ENCODE measurements around the gene SETD2.
"Not testable (repeated sequence)": the region's sequence is repeated elsewhere in the genome, so short reads cannot be mapped to it uniquely, and the experiment has no call there.

SETD2 gene

GRCh38 chr3:47070770-47071169 lies 93.1 kb downstream of the SETD2 start:
- TF ChIP-seq, protein P1, sequence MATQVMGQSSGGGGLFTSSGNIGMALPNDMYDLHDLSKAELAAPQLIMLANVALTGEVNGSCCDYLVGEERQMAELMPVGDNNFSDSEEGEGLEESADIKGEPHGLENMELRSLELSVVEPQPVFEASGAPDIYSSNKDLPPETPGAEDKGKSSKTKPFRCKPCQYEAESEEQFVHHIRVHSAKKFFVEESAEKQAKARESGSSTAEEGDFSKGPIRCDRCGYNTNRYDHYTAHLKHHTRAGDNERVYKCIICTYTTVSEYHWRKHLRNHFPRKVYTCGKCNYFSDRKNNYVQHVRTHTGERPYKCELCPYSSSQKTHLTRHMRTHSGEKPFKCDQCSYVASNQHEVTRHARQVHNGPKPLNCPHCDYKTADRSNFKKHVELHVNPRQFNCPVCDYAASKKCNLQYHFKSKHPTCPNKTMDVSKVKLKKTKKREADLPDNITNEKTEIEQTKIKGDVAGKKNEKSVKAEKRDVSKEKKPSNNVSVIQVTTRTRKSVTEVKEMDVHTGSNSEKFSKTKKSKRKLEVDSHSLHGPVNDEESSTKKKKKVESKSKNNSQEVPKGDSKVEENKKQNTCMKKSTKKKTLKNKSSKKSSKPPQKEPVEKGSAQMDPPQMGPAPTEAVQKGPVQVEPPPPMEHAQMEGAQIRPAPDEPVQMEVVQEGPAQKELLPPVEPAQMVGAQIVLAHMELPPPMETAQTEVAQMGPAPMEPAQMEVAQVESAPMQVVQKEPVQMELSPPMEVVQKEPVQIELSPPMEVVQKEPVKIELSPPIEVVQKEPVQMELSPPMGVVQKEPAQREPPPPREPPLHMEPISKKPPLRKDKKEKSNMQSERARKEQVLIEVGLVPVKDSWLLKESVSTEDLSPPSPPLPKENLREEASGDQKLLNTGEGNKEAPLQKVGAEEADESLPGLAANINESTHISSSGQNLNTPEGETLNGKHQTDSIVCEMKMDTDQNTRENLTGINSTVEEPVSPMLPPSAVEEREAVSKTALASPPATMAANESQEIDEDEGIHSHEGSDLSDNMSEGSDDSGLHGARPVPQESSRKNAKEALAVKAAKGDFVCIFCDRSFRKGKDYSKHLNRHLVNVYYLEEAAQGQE (IDR thresholded peaks at IDR 0.05; ENCODE audit: insufficient replicate concordance, low read depth) = no peak
- TF ChIP-seq GABPA (IDR thresholded peaks at IDR 0.05; ENCODE audit: low read depth) = no peak
- TF ChIP-seq, protein P2, sequence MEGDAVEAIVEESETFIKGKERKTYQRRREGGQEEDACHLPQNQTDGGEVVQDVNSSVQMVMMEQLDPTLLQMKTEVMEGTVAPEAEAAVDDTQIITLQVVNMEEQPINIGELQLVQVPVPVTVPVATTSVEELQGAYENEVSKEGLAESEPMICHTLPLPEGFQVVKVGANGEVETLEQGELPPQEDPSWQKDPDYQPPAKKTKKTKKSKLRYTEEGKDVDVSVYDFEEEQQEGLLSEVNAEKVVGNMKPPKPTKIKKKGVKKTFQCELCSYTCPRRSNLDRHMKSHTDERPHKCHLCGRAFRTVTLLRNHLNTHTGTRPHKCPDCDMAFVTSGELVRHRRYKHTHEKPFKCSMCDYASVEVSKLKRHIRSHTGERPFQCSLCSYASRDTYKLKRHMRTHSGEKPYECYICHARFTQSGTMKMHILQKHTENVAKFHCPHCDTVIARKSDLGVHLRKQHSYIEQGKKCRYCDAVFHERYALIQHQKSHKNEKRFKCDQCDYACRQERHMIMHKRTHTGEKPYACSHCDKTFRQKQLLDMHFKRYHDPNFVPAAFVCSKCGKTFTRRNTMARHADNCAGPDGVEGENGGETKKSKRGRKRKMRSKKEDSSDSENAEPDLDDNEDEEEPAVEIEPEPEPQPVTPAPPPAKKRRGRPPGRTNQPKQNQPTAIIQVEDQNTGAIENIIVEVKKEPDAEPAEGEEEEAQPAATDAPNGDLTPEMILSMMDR (IDR thresholded peaks at IDR 0.05; ENCODE audit: insufficient read depth, low read length) = no peak
- TF ChIP-seq POLR2AphosphoS5 (IDR thresholded peaks at IDR 0.05; ENCODE audit: low read depth) = no peak
- no peak for TF ChIP-seq SPI1 (IDR thresholded peaks at IDR 0.05; ENCODE audit: borderline replicate concordance, low read depth)

DNA sequence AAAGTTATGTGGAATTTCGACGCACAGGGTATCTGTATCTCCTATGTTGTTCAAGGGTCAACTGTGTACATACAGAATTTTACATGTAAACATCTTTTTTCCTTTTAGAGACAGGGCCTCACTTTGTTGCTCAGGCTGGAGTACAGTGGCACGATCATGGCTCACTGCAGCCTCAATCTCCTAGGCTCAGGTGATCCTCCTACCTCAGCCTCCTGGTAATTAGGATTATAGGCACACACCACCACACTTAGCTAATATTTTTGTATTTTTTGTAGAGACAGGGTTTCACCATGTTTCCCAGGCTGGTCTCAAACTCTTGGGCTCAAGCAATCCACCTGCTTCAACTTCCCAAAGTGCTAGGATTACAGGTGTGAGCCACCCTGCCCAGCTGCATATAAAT lies 97.7 kb downstream of the SETD2 start:
- H3K4me3 ChIP-seq (replicated peaks; ENCODE audit: insufficient read depth, low read length); H3K27me3 ChIP-seq (ENCODE audit: insufficient read depth, poor library complexity, severe bottlenecking); DNase-seq (ENCODE audit: low read depth in 1 of 2, low spot score in 1 of 2); H3K27ac ChIP-seq (replicated peaks): not testable (repeated sequence)

More at GRCh38 chr3:47070770-47071169, 93.1 kb downstream of the SETD2 start:
- Histone ChIP-seq H3K27me3 (ENCODE audit: insufficient read depth, poor library complexity, severe bottlenecking) (no peaks in the 10 kb centered on the region), H3K4me3 (replicated peaks; ENCODE audit: insufficient read depth, low read length) (no peak overlapping the region), H3K27ac (replicated peaks) (no peak overlapping the region)
- no peak for DNase-seq (ENCODE audit: low read depth in 1 of 2, low spot score in 1 of 2)

DNA sequence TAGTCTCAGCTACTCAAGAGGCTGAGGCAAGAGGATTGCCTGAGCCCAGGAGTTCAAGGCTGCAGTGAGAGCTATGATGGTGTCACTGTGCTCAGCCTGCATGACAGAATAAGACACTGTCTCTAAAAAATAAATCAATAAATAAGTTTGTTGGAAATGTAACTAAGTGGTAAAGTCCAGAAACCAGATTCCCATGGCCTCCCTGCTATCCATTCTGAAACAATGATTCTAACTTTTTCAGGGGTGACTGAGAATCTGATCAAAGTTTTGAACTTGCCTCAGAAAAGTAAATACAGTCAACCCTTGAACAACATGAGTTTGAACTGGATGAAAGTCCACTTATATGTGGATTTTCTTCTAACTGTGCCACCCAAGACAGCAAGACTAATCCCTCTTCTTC lies 98.2 kb downstream of the SETD2 start:
- no peak overlapping the region for H3K4me3 ChIP-seq (replicated peaks; ENCODE audit: insufficient read depth, low read length)
- H3K27me3 ChIP-seq (ENCODE audit: insufficient read depth, poor library complexity, severe bottlenecking) = no peaks in the 10 kb centered on the region
- TF ChIP-seq, protein P2 (IDR thresholded peaks at IDR 0.05; ENCODE audit: insufficient read depth, low read length) = no peak
- TF ChIP-seq GABPA (IDR thresholded peaks at IDR 0.05; ENCODE audit: low read depth) (no peak), POLR2AphosphoS5 (IDR thresholded peaks at IDR 0.05; ENCODE audit: low read depth) (no peak), SPI1 (IDR thresholded peaks at IDR 0.05; ENCODE audit: borderline replicate concordance, low read depth) (no peak)
- TF ChIP-seq, protein P1 (IDR thresholded peaks at IDR 0.05; ENCODE audit: insufficient replicate concordance, low read depth) = no peak
- H3K27ac ChIP-seq (replicated peaks) = no peak overlapping the region
- no peak for DNase-seq (ENCODE audit: low read depth in 1 of 2, low spot score in 1 of 2)

- TF ChIP-seq, protein P1 (IDR thresholded peaks at IDR 0.05; ENCODE audit: insufficient replicate concordance, low read depth) = no peak
- TF ChIP-seq, protein P2 (IDR thresholded peaks at IDR 0.05; ENCODE audit: insufficient read depth, low read length) = no peak
- no peak for TF ChIP-seq SPI1 (IDR thresholded peaks at IDR 0.05; ENCODE audit: borderline replicate concordance, low read depth)
- TF ChIP-seq POLR2AphosphoS5 (IDR thresholded peaks at IDR 0.05; ENCODE audit: low read depth) = no peak
- TF ChIP-seq GABPA (IDR thresholded peaks at IDR 0.05; ENCODE audit: low read depth) = no peak
- Histone ChIP-seq H3K27ac (replicated peaks) (no peak overlapping the region), H3K4me3 (replicated peaks; ENCODE audit: insufficient read depth, low read length) (no peak overlapping the region), H3K27me3 (ENCODE audit: insufficient read depth, poor library complexity, severe bottlenecking) (no peaks in the 10 kb centered on the region)
- DNase-seq (ENCODE audit: low read depth in 1 of 2, low spot score in 1 of 2) = no peak
Observed at GRCh38 chr3:47065058-47065457, 98.9 kb downstream of the SETD2 start.

Measured in HL-60 (cell line).